Neutrophil (primary cell): ENCODE data around the gene RCE1.

Source experiments
- H3K27ac ChIP-seq: fragments of 200-600 bp; sonication (generic); 2 replicates; pipeline ENCODE4 v1.5.1; 2016; ENCODE audit warnings: mild to moderate bottlenecking, moderate library complexity
- H3K27me3 ChIP-seq: fragments of 200-600 bp; sonication (generic); 2 replicates; pipeline ENCODE4 v1.6.0; 2016; ENCODE audit warnings: mild to moderate bottlenecking
- H3K36me3 ChIP-seq: fragments of 200-600 bp; sonication (generic); 2 replicates; pipeline ENCODE4 v1.5.1; 2017
- H3K4me1 ChIP-seq, 2 experiments: fragments of 200-600 bp in 1 of 2; sonication (generic) in 1 of 2; 1 replicate in 1 of 2; 2 replicates in 1 of 2; pipeline versions ENCODE4 v1.5.1 to v1.6.1; 2013 to 2016; ENCODE audit warnings: low read depth in 1 of 2, low read length in 1 of 2, mild to moderate bottlenecking in 1 of 2, moderate library complexity in 1 of 2; ENCODE audit not compliant: control insufficient read depth in 1 of 2, insufficient read depth in 1 of 2
- H3K4me3 ChIP-seq, 2 experiments: fragments of 200-600 bp in 1 of 2; sonication (generic) in 1 of 2; 1 replicate in 1 of 2; 2 replicates in 1 of 2; pipeline ENCODE4 v1.5.1; 2013 to 2016; ENCODE audit warnings: low read depth in 1 of 2, low read length in 1 of 2, mild to moderate bottlenecking in 1 of 2, moderate library complexity in 1 of 2
- H3K9me3 ChIP-seq: fragments of 200-600 bp; sonication (generic); 2 replicates; pipeline ENCODE4 v1.5.1; 2016
- TF ChIP-seq, protein P1 (sequence below): fragments of 200-600 bp; sonication (generic); IDR thresholded peaks from 2 replicates; pipeline ENCODE4 v1.5.1; 2016; ENCODE audit warnings: antibody characterized with exemption

Gene RCE1

DNA sequence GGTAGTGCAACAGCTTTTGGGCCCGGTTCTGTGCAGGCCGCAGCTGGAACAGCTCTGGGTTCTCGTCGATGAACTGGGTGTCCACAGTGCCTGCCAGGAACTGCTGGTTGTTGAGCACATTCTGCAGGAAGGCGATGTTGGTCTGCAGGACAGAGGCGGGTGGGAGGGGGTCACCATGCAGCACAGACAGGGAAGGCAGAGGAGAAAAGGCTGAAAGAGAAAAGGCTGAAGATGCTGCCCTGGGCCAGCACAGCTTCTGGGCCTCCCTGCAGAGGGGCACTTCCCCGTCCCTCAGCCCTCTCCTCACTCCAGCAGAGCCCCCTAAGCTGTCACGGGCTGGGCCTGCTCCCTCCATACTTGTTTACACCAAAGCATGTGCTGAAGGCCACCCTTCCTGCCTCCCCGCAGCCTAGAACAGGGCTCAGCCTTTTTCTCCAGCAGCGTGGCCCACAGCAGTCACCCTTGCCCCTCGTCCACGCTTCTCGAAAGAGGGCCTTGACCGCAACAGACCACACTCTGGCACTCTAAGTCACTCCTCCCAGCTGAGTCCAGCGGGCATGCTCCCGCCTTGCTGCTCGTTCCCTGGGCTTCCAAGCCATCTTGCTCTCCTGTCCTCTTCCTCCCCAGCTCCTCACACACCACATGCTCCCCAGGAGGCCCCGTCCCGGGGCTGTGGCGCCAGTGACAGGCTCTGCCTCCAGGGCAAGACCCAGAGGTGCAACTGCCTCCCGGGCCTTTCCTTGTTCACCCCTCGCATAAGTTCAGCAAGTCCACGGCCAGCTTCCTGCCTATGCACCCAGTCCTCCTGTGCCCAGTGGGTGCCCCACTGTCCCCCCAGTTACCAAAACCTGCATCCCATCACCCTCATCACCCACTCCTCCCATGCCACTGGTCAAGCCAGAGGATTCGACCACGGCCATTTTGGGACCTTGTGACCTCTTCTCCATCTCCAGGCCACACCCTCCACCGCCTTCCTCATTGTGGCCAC is 10.3 kb downstream of the RCE1 start:
- Histone ChIP-seq H3K27me3 (no peaks in the 10 kb centered on the region), H3K36me3 (no peaks in the 10 kb centered on the region), H3K9me3 (no peaks in the 10 kb centered on the region), H3K27ac (no peak overlapping the region), H3K4me1 (peaks cover 10 to 24% of the 10 kb centered on the region in 2 experiments), H3K4me3 (no peak overlapping the region)
- TF ChIP-seq, protein P1, sequence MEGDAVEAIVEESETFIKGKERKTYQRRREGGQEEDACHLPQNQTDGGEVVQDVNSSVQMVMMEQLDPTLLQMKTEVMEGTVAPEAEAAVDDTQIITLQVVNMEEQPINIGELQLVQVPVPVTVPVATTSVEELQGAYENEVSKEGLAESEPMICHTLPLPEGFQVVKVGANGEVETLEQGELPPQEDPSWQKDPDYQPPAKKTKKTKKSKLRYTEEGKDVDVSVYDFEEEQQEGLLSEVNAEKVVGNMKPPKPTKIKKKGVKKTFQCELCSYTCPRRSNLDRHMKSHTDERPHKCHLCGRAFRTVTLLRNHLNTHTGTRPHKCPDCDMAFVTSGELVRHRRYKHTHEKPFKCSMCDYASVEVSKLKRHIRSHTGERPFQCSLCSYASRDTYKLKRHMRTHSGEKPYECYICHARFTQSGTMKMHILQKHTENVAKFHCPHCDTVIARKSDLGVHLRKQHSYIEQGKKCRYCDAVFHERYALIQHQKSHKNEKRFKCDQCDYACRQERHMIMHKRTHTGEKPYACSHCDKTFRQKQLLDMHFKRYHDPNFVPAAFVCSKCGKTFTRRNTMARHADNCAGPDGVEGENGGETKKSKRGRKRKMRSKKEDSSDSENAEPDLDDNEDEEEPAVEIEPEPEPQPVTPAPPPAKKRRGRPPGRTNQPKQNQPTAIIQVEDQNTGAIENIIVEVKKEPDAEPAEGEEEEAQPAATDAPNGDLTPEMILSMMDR = no peak

DNA sequence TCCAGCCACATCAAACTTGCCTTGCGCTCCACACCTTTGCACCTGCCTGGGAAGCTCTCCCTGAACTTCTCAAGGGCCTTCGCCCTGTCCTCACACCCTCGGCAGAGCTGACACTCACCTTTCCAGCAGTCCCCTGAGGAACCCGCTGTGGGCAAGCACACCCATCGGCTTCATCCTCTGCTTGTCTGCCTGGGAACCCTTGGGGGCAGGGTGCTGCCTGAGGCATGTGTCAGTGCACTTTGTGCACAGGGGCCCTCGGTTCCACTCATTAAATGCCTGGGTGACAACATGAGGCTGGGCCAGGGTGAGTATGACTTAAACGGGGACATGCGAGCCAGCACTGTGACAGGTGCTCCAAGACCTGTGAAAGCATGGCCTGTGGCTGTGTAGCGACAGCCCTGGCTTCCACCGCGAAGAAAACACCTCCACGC is 11.0 kb downstream of the RCE1 start:
- Histone ChIP-seq H3K4me3 (no peak overlapping the region), H3K9me3 (no peaks in the 10 kb centered on the region), H3K27ac (no peak overlapping the region), H3K4me1 (peaks cover 10 to 24% of the 10 kb centered on the region in 2 experiments), H3K27me3 (no peaks in the 10 kb centered on the region), H3K36me3 (no peaks in the 10 kb centered on the region)
- TF ChIP-seq, protein P1 = no peak

DNA sequence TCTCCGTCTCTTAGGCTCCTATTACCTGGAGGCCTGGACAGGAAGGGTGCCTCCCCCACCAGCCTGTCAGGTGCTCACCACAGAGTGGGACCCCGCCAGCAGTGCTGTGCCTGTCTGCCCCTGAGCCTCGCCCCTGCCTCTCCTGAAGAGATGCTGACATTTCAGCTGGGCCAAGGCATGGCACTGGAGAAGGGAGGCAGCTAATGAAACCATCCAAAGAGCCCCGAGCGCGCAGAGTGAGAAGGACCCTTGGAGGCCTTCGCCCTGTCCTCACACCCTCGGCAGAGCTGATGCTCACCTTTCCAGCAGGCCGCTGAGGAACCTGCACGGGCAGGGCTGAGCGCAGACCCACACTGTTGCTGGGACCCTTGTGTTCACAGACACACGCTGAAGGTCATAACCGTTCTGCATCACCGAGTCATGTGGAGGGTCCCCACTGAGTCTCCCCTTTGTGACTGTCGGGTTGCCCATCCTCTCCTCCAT is 11.5 kb downstream of the RCE1 start:
- H3K4me1 ChIP-seq = peaks cover 10 to 24% of the 10 kb centered on the region in 2 experiments
- H3K27ac ChIP-seq = no peak overlapping the region
- H3K27me3 ChIP-seq = no peaks in the 10 kb centered on the region
- H3K9me3 ChIP-seq = no peaks in the 10 kb centered on the region
- H3K4me3 ChIP-seq = no peak overlapping the region
- H3K36me3 ChIP-seq = no peaks in the 10 kb centered on the region
- TF ChIP-seq, protein P1 = no peak

DNA sequence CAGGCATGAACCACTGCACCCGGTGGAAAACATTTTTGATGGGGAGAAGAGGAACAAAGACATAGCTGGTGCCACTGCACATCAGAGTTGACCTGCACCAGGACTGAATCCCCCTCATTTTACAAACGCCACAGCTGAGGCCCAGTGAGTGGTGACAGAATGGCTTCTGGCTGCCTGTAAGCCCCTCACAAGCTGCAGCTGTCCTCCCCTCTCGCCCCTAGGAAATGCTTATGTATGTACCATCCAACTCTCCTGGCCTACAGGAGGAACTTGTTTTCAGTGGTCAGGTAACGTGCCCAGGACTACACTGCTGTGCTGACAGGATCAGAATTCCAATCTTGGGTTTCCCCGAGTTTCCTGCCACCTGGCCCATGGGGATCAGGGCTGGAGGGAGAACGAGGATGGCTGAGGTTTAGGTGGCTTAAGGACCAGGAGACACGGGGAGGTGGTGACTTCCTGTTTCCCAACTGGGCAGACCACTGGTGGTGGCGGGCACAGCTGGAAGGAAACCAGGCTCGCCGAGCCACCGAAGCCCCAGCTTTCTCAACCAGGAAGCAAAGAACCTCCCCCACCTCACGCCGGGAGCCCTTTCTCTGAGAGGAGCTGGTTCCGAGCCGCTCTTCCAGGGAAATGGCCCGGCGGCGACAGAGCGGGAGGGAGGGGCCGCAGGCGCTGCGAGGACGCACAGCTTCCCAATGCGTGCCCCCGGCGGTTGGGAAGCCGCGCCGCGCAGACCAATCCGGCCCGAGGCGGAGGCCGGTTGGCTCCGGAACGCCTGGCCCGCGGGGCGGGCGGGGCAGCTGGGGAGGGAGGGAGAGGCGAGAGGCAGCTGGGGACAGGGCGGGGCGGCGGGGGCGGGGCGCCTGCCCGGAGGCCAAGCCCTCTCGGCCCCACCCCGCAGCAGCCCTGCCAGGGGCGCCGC is 12.6 kb downstream of the RCE1 start:
- H3K9me3 ChIP-seq = no peaks in the 10 kb centered on the region
- H3K4me1 ChIP-seq = peaks cover 10 to 24% of the 10 kb centered on the region in 2 experiments
- no peaks in the 10 kb centered on the region for H3K36me3 ChIP-seq
- H3K4me3 ChIP-seq = peak overlapping the region; percentile 74 to 81
- TF ChIP-seq, protein P1 = no peak
- H3K27ac ChIP-seq = peak overlapping the region; percentile 81
- no peaks in the 10 kb centered on the region for H3K27me3 ChIP-seq

DNA sequence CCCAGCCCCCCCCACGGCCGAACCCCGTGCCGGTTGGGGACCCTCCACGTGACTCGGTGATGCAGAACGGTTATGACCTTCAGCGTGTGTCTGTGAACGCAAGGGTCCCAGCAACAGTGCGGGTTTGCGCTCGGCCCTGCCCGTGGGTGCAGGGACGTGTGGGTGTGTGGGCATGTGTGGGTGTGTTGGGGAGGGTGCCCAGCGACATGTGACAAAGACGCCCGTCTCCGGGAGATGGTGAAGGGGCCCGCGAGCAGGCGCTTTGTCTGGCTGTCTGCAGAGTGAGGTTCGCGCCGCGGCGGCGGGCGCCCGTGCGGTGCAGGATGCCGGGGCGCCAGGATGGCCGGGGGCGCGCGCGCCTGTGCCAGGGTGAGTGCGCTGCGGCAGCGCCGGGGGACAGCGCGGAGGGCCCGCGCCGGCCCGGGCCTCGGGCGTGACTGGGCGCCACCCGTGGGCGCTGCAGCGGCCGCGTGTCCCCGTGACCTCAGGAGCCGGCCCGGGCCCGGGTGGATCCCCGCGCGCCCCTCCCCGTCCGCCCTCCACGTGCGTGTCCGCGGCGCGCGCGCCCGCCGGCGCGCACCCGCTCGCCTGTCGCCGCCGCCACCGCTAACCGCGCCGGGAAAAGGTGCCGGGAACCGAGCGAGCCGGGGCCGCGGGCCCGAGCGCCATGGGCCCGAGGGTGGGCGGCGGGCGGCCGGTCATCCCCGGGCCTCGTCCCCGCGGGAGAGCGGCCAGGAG is 13.4 kb downstream of the RCE1 start, which contains the start of gene LRFN4:
LRFN4 (plus strand) TSS at position 569 of the 738 bp plus-strand sequence. CDS start 681 bp downstream, outside the sequence.
- TF ChIP-seq, protein P1 = no peak
- Histone ChIP-seq H3K4me1 (peaks cover 10 to 22% of the 10 kb centered on the region in 2 experiments), H3K36me3 (no peaks in the 10 kb centered on the region), H3K27ac (peak within 1 kb of the TSS; percentile 81), H3K9me3 (no peaks in the 10 kb centered on the region), H3K27me3 (no peaks in the 10 kb centered on the region), H3K4me3 (peak within 1 kb of the TSS; percentile 74 to 81)
